UCSD-AML1 (cell line): Measurements from ENCODE around the gene KRTAP12-4.
"Not testable (repeated sequence)": the region's sequence is repeated elsewhere in the genome, so short reads cannot be mapped to it uniquely, and the experiment has no call there.

Source experiments
- DNase-seq: peaks from one replicate; lab custom pipeline; 2025; ENCODE audit not compliant: unreplicated experiment; lab: John Stamatoyannopoulos, UW

Gene KRTAP12-4

DNA sequence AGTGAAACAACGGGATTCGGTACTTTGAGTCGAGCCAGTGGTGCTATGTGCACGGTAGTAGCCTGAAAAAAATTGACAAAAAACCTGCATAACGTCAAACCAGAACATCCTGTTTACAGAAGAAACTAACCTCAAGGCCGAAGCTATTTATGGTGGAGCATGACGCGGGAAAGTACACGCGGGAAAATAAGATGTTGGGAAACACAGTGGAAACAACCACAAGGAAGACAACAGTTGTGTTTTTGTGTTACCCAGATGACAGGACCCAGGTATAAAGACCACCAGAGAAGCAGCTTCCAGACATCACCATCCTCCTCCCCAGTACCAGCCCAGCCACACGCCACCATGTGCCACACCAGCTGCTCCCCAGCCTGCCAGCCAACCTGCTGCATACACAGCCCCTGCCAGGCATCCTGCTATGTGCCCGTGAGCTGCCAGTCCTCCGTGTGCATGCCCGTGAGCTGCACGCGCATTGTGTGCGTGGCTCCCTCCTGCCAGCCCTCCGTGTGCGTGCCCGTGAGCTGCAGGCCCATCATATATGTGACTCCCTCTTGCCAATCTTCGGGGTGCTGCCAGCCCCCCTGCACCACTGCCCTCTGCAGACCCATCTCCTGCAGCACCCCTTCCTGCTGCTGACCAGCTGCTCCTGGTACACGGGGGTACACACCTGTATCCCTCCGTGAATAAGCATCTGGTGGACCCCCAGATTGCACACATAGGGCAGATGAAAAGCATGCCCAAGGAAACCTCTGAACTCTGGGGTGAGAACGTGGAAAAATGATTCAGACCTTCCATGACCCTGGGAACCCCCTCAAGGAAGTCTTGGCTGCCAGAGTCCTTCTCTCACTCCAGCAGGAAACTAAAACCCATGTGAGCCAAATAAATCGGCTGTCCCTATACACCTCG is 3.4 kb upstream of the KRTAP12-4 start, which contains the start of gene KRTAP12-3:
Gene KRTAP12-3, plus strand, starts transcription at position 298 of the 906 bp plus-strand sequence. Its CDS starts 48 bp downstream, at position 346.
- DNase-seq: no peak

DNA sequence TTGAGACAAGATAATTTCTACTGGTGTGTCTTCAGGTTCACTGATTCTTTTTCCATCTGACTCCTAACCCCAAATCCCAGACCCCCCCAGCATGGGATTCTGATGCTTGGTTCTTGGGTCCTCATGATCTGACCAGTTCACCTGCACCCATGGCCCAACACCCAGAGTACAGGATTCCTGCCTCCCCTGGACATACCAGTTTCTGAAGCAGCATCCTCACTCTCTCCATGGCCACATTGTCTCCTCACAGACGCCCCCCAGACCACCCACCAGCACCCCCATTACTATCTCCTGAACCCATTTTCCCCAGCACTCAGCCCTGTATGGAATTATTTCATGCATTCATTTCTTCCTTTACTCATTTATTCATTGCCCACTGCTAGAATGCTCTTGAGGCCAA is 2.4 kb upstream of the KRTAP12-4 start:
- no peak for DNase-seq

DNA sequence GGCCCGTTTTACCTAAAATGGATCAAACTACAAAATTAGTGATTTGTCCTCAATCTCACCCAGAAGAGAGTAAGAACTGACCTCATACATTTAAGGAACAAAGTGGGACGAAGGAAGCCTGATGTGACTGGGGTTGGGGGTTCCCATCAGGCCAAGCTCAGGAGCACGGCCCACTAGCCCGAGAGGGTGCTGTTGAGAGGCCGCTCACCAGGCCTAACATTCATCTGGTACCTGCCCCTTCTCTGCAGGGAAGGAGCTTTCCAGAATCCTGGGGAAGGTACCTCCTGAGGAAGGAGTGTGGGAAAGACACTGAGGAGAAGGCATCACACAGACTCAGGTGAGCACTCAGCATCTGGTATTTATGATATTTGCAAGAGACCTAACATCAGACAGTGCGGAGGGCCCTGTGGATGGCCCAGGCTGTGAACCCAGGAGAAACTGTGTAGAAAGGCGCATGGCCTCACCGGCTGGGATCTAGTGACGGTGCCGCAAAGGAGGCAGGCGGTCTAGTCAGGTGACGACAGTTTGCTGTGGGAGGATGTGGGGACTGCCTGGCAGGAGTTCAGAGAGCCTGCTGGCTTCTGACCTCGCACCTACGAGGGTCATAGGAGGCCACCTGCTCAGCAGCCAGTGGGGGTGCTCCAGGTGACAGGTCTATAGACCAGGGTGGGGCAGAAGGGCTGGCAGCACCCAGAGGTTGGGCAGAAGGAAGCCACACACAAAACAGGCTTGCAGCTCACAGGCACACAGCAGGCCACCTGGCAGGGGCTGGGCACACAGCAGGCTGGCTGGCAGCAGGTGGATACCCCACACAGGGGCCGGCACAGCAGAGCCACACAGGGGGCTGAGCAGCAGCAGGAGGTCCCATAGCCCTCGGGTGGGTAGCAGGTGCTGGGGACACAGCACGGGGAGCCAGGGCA is 543 bp downstream of the KRTAP12-4 start:
- DNase-seq: no peak

DNA sequence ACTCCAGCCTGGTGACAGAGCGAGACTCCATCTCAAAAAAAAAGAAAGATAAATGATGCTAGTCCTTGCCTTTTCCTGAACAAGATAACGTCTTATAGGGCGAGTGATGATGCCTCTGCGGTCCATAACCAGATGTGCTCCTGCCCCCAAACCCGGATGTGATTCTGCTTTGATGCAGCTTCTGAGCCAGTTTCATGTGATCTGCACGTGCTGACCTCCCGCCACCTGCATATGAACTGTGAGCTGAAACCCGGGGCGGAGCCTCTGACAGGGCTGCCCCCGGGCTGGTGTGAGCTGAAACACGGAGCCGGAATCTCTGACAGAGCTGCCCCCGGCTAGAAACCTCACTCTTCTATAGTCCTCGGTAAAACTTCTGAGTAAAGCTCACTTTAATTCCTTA is 1.3 kb downstream of the KRTAP12-4 start:
- DNase-seq: no peak

DNA sequence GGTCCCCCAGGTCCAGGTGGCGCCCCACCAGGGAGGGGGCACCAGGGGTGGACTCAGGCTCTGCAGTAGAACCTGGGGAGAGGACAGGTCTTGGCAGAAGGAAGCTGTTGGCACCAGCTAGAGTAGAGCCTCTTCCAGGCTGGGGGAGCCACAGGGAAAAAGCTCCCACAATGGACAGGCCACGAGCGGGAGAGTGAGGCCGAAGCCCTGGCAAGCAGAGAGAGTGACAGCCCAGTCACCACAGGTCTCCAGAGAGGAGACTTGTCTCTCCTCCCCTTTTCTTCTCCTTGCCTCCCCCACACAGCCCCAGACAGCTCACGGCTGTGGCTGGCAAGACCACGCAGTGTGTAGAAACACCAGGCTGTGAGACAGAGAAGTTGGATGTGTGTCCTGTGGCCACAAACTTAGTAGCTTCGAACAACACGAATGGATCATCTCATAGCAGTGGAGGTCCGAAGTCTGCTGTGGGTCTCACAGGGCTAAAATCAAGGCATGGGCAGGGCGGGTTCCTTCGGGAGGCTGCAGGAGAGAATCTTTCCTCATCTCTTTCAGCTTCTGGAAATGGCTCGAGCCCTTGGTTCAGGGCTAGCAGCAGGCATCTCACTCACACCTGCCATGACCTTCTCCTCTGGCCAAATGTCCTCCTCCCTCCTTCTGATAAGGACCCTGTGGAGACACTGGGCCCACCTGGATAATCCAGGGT is 3.3 kb downstream of the KRTAP12-4 start:
- DNase-seq: no peak

DNA sequence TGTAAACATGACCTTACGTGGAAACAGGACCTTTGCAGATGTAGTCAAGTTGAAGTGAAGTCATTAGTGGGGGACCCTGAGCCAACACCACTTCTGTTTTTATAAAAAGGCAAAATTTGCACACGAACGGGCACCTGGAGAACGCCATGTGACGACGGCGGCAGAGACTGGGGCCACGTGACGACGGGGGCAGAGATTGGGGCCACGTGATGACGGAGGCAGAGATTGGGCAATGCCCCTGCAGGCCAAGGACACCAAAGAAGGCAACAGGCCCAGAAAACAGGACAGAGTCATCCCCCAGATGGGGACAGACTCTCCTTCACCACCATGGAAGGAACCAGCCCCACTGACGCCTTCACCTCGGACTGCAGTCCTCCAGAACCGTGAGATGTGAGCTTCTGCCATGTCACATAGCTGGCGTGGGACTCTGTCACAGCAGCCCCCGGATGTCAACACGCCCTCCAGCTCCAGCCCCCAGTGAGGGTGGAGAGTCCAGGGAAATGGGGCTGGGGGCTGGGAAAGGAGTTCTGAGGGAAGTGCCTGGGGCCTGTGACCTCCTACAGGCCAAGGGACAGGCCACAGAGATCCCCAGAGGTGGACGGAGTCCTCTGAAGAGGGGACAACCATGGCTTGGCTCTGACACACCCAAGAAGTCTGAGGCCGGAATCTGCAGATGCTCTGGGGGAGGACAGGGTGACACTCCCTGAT is 4.0 kb downstream of the KRTAP12-4 start:
- no peak for DNase-seq

DNA sequence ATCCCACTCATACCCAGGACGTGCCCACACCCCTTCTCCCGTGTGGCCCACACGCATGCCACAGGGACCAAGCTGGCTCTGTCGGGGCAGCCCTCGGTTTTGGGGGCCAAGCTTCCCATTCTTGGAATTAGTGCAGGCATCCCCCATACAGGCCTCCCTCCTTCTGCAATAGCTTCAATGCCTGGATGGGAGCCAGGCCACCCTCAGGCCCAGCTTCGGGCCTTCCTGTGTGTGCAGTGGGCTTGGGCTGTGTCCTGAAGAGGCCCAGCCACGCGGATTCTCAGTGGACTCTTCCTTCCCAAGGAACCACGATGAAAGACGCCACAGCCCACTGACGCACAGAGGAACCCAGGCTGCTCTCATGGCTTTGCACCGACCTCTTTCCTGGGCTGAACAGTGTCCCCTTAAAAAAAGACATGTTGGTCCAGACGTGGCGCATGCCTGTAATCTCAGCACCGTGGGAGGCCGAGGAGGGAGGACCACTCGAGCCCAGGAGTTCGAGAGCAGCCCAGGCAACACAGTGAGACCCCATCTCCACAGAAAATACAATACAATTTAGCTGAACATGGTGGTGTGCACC is 4.8 kb downstream of the KRTAP12-4 start:
- DNase-seq: no peak

DNA sequence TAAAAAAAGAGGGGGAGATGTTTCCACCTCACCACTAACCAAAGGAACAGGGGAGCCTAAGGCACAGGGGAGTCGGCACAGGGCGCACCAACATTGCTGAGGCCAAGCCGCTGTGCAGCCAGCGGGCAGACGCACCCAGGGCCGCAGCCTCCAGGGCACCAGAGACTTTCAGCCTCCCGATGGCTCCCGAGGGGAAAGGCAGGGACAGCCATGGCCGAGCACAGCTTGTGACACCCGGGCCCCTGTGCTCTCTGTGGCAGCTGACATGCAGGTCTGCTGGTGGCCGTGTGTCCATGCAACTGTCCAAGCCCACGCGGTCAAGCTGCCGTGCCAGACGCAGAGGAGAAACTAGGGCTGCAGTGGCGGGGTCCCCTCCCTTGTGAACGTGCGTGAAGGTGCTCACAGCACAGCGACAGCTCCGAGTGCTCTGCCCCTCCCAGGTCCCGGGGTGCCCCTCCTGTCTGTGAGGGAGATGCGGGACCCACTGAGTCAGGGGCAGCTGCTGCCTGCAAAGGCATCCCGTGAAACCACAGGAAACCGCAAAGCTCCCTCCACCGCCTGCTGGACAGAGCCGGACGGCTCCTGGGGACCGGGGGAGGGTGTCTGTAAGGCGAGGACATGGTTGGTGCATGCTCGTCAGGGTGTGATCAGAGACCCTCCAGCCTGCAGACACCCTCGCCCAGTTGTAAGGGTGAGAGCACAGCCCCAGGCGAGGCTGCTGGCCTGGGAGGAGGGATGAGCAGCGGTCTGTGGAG is 5.7 kb downstream of the KRTAP12-4 start:
- DNase-seq: no peak

DNA sequence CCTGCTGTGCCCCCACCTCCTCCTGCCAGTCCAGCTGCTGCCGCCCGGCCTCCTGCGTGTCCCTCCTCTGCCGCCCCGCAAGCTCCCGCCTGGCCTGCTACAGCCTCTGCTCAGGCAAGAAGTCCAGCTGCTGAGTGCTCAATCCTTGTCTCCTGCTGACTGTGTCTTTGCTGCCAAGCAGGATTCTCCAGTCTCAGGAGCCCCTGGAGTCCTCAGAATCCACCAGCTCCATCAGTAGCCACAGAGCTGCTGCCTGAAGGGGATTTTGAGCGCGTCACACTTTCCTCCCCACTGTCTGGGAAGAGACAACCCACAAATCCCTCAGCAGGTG is 7.3 kb downstream of the KRTAP12-4 start:
- no peak for DNase-seq

DNA sequence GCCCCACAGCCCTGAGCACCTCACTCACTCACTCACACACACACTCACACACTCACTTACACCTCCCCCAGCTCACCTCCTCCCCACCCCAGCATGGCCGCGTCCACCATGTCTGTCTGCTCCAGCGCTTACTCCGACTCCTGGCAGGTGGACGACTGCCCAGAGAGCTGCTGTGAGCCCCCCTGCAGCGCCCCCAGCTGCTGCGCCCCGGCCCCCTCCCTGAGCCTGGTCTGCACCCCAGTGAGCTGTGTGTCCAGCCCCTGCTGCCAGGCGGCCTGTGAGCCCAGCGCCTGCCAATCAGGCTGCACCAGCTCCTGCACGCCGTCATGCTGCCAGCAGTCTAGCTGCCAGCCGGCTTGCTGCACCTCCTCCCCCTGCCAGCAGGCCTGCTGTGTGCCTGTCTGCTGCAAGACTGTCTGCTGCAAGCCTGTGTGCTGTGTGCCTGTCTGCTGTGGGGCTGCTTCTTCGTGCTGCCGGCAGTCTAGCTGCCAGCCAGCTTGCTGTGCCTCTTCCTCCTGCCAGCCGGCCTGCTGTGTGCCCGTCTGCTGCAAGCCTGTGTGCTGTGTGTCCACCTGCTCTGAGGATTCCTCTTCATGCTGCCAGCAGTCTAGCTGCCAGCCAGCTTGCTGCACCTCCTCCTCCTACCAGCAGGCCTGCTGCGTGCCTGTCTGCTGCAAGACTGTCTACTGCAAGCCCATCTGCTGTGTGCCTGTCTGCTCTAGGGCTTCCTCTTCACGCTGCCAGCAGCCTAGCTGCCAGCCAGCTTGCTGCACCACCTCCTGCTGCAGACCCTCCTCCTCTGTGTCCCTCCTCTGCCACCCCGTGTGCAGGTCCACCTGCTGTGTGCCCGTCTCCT is 7.9 kb downstream of the KRTAP12-4 start, which contains the start of gene KRTAP10-11:
Gene KRTAP10-11, plus strand, starts transcription at position 49 of the 856 bp plus-strand sequence. Its CDS starts 45 bp downstream, at position 94.
- not testable (repeated sequence) for DNase-seq

DNA sequence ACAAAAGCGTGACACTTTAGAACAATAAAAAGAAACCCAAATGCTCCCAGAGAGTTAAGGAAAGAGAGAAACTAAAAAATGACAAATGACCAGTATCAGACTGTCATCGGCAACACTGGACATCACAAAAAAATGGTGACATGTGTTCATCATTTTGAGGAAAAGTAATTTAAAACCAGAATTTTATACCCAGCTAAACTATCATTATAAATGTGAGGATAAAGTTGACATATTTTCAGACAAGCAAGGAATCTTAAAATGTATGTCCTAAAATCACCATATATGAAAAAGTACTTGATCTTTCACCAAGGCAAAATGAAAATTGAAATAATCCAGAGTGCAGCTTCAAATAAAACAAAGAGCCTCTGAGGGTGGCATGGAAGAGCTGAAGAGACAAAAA is 9.6 kb downstream of the KRTAP12-4 start:
- DNase-seq: no peak

DNA sequence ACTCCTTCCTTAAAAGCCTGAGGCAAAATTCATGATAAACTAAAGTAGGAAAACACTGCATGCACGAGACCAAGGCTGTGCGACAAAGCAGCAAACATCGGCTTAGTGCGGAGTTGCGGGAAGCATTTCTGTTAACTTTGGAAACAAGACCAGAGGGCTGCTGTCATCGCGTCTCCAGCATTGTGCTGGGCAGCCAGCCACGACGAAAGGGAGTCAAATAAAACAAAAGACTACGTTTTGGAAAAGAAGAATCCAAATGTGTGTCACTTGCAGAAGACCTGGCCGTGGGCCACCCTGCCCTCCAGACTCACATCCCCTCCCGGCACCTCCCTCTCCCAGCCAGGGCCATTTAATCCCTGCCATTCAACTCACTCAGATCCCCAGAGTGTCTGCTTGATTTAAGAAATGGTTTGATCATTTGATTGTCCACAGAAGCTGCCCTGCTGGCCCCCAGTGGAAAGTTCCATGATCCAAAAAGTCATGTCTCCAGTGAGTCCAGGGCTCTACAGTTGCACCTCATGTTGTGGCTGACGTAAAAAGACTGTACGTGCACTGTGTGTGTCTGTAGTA is 10.6 kb downstream of the KRTAP12-4 start:
- no peak for DNase-seq

DNA sequence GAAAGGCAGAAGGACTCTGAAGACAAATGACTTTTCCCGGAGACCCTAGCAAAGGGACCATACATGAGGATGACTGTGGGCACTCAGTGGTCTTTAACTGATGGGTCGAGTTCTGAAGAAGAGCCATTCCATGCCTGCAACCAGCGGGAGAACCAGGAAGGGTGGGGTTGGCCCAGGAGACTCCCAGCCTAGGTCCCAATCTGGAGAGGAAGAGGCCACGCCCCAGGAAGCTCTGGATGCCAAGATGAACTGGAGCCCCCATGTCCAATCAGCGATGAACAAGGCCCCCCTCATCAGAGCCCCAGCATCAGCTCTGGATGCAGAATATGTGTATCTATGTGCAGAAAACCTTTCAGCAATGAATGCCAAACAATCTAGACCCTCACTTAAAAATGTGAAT is 13.7 kb downstream of the KRTAP12-4 start:
- no peak for DNase-seq

DNA sequence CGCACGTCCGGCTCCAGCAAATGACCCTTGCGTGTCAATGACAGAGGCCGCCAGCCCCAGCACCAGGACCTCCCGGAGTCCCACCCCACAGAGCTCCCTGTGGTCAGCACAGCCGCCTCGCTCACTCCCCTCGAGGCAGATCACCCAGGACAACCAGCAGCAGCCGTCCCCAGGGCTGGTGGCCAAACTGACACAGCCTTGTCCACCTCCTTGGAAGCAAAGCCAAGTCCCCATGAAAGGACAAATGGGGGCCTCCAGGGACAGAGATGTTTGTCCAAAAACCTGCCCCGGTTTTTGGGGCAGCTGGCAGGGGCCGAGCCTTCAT is 15.2 kb downstream of the KRTAP12-4 start:
- DNase-seq: no peak

DNA sequence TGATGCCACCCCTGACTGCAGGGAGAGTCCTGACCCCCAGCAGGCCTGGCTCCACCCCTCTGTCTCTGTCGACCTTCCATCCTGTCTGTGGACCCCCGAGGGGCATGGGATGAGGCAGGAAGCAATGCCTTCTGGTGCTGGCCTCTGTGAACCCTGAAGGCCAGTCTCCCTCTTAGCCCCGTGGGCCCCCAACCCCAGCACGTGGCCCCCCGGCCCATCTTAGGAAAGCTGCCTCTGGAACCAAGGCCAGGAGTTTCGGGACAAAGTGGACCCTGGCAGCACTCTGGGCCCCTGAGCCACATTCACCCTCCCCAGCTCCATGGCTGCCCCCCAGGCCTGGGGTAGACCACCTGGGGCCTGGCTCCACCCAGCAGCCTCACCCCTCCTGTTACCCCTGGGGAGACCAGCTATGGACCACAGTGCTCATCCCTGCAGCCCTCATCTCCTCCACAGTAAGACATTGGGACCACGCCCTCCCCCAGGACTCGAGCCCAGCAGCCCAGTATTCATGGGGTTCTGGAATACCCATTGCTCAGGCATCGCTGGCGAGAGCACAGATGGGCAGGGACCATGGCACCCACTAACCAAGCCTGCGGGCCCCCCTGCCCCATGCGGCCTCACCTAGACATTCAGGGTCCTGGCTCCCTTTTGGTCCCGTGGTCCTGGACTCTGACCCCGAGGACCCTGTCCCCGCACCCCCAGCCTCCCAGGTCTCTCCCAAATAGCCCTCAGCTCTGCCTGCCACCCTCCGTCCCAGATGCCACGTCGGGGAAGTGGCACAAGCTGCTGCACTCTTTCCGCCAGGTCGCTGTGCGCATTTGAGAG is 15.7 kb downstream of the KRTAP12-4 start:
- not testable (repeated sequence) for DNase-seq

DNA sequence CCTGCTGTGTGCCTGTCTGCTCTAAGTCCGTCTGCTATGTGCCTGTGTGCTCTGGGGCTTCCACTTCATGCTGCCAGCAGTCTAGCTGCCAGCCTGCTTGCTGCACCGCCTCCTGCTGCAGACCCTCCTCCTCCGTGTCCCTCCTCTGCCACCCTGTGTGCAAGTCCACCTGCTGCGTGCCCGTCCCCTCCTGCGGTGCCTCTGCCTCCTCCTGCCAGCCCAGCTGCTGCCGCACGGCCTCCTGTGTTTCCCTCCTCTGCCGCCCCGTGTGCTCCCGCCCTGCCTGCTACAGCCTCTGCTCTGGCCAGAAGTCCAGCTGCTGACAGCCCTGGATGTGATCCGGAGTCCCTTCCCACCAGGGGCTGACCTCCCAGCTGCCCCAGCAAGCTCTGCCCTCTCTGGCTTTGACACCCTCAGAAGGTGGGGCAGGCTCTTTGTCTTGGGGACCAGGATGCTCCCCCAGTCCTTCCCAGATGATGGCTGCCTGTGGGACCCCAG is 16.6 kb downstream of the KRTAP12-4 start:
- DNase-seq: not testable (repeated sequence)
